Measurements from ENCODE around the gene HLA-DMA. TPM values are rescaled to one million over a fixed set of nuclear protein-coding genes. Genes with fewer than 3 reads are reported as not detected.

HLA-DMA gene
- total and polyA plus RNA-seq, 9 of the 15 experiments (the other 6 are each of a cell fraction or from before 2014, with no cell fraction given), result 0.13 to 0.83 (median 0.51) TPM

- TF ChIP-seq RBM34 (IDR thresholded peaks at IDR 0.05; ENCODE audit: borderline replicate concordance, insufficient read depth, low read length) (no peak), HDGF (IDR thresholded peaks at IDR 0.05) (peak; percentile 19; the same call in 1 of the 2 replicates), HSF4 (CRISPR knock-in tag; IDR thresholded peaks at IDR 0.05; ENCODE audit: borderline replicate concordance) (no peak), ZZZ3 (IDR thresholded peaks at IDR 0.05) (no peak), MBD2 (IDR thresholded peaks at IDR 0.05; ENCODE audit: borderline replicate concordance, low read depth) (peak; percentile 52; the same call in 1 of the 2 replicates), ELK3 (CRISPR knock-in tag; IDR thresholded peaks at IDR 0.05) (no peak), JUN (IDR thresholded peaks at IDR 0.05; ENCODE audit: borderline replicate concordance, low read depth, low read length) (no peak), JUN (CRISPR knock-in tag; IDR thresholded peaks at IDR 0.05; ENCODE audit: borderline replicate concordance) (no peak), RUNX1 (IDR thresholded peaks at IDR 0.05; ENCODE audit: low read depth) (no peak), ZNF589 (CRISPR knock-in tag; IDR thresholded peaks at IDR 0.05; ENCODE audit: low read depth) (no peak), SP1 (CRISPR knock-in tag; IDR thresholded peaks at IDR 0.05) (peak; percentile 4; the same call in 1 of the 2 replicates), HDAC2 (IDR thresholded peaks at IDR 0.05) (no peak), CHD4 (IDR thresholded peaks at IDR 0.05; ENCODE audit: insufficient read depth, insufficient replicate concordance, low read depth, low read length, poor library complexity, severe bottlenecking) (no peak), ELF4 (CRISPR knock-in tag; IDR thresholded peaks at IDR 0.05) (no peak), PREB (CRISPR knock-in tag; IDR thresholded peaks at IDR 0.05) (no peak), ZNF143 (CRISPR knock-in tag; IDR thresholded peaks at IDR 0.05) (0 out of 2 replicates have a peak, but pooled peaks have one; percentile 8), BCL6 (CRISPR knock-in tag; IDR thresholded peaks at IDR 0.05) (no peak), CC2D1A (IDR thresholded peaks at IDR 0.05) (no peak), KAT8 (IDR thresholded peaks at IDR 0.05; ENCODE audit: low read depth) (0 out of 2 replicates have a peak, but pooled peaks have one; percentile 60), ZNF696 (CRISPR knock-in tag; conservative IDR thresholded peaks at IDR 0.05) (no peak)
- TF ChIP-seq, protein P1, sequence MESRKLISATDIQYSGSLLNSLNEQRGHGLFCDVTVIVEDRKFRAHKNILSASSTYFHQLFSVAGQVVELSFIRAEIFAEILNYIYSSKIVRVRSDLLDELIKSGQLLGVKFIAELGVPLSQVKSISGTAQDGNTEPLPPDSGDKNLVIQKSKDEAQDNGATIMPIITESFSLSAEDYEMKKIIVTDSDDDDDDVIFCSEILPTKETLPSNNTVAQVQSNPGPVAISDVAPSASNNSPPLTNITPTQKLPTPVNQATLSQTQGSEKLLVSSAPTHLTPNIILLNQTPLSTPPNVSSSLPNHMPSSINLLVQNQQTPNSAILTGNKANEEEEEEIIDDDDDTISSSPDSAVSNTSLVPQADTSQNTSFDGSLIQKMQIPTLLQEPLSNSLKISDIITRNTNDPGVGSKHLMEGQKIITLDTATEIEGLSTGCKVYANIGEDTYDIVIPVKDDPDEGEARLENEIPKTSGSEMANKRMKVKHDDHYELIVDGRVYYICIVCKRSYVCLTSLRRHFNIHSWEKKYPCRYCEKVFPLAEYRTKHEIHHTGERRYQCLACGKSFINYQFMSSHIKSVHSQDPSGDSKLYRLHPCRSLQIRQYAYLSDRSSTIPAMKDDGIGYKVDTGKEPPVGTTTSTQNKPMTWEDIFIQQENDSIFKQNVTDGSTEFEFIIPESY (CRISPR knock-in tag; IDR thresholded peaks at IDR 0.05), result no peak
- TF ChIP-seq, protein P2, sequence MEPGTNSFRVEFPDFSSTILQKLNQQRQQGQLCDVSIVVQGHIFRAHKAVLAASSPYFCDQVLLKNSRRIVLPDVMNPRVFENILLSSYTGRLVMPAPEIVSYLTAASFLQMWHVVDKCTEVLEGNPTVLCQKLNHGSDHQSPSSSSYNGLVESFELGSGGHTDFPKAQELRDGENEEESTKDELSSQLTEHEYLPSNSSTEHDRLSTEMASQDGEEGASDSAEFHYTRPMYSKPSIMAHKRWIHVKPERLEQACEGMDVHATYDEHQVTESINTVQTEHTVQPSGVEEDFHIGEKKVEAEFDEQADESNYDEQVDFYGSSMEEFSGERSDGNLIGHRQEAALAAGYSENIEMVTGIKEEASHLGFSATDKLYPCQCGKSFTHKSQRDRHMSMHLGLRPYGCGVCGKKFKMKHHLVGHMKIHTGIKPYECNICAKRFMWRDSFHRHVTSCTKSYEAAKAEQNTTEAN (CRISPR knock-in tag; IDR thresholded peaks at IDR 0.05), result no peak
These were observed 17.7 kb upstream of the HLA-DMA start (continued) for GRCh38 chr6:32970413-32971241.

Data from K562 (cell line).